ENCODE results near the gene CREB3L2. TPM values are rescaled to one million over a fixed set of nuclear protein-coding genes. Genes with fewer than 3 reads are reported as not detected.

The CREB3L2 gene
- total and polyA plus RNA-seq, 2 donors (not counting 1 experiment from before 2014, with no cell fraction given): 39.3 to 63.7 TPM

DNA sequence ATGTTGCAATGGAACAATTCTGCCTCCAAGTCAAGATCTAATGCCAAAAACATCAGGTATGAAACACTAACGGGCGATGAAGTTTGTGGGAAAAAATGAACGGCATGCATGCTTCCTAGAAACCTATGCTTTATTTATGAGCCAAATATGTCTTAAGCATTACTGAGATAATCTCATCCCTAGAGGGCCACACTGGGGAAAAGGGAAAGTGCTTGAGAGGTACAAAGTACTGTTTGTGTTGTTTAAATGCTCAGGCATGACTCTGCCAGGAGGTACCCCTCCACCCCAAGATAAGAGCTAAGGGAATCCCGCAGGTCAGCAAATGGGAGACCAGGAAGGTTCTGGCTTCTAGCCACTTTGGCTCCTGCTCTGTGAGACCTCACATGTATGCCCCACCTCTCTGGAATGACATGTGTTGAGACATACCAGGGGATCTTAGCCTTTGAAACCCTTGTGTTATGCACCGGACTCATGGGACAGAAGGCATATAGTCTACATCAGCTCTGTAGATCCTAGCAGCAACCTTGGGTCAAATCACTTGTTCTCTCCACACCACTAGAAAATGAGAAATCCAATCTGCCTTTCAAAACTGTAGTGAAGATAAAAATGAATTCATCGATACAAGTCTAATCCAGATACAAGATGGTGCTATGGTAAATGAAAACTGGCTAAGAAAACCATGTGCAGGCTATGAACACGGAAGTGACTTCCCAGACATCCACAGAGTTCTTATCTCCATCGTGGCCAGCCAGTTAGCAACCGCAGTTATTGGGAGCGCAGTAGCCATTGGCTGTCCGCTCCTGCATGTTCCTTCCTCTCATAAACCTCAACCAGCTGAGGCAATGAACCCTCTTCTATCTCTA is 61.0 kb downstream of the CREB3L2 start:
- H3K9ac ChIP-seq (ENCODE audit: insufficient read depth, low read length): no peak overlapping the region

DNA sequence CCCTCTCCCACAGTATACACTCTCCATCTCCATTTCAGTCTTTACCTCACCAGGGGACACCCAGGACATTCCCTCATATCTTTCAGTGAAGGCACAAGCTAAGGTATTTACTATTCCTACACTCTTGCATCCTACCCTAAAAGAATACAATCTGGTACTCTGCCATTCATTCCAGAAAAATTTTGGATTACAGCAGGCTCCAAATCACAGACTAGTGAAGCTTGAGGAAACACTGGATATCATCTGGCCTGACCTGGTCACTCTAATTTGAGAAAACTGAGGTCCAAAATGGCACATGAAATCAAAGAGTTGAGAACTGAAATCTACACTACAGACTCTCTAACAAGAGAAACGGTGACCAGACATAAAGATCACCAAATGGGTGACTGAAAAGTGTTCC is 61.7 kb downstream of the CREB3L2 start:
- Histone ChIP-seq H3K4me3 (replicated peaks in 1 of 4; ENCODE audit: control extremely low read depth in 1 of 4, insufficient read depth in 1 of 4, low read depth in 3 of 4, low read length in 4 of 4) (no peak overlapping the region), H2AFZ (ENCODE audit: low read length) (no peak overlapping the region), H3K9ac (ENCODE audit: insufficient read depth, low read length) (no peak overlapping the region), H3K4me2 (ENCODE audit: extremely low read depth, insufficient read depth, low read length) (no peak overlapping the region), H3K27me3 (ENCODE audit: control insufficient read depth, insufficient read depth, low read length) (no peaks in the 10 kb centered on the region), H3K27ac (ENCODE audit: insufficient read depth, low read length) (peak overlapping the region; percentile 1), H3K4me1 (ENCODE audit: control insufficient read depth, extremely low read depth, insufficient read depth, low read length) (peaks cover 28% of the 10 kb centered on the region), H3K9me3 (ENCODE audit: control insufficient read depth, insufficient read depth, low read depth, low read length) (no peaks in the 10 kb centered on the region), H4K20me1 (ENCODE audit: control insufficient read depth, extremely low read depth, insufficient read depth, low read length) (no peaks in the 10 kb centered on the region), H3K36me3 (ENCODE audit: control insufficient read depth, insufficient read depth, low read length) (no peaks in the 10 kb centered on the region), H3K79me2 (ENCODE audit: control insufficient read depth, insufficient read depth, low read length) (peaks cover 62% of the 10 kb centered on the region)
- TF ChIP-seq, protein P1, sequence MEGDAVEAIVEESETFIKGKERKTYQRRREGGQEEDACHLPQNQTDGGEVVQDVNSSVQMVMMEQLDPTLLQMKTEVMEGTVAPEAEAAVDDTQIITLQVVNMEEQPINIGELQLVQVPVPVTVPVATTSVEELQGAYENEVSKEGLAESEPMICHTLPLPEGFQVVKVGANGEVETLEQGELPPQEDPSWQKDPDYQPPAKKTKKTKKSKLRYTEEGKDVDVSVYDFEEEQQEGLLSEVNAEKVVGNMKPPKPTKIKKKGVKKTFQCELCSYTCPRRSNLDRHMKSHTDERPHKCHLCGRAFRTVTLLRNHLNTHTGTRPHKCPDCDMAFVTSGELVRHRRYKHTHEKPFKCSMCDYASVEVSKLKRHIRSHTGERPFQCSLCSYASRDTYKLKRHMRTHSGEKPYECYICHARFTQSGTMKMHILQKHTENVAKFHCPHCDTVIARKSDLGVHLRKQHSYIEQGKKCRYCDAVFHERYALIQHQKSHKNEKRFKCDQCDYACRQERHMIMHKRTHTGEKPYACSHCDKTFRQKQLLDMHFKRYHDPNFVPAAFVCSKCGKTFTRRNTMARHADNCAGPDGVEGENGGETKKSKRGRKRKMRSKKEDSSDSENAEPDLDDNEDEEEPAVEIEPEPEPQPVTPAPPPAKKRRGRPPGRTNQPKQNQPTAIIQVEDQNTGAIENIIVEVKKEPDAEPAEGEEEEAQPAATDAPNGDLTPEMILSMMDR (conservative IDR thresholded peaks at IDR 0.05 in 1 of 2, IDR thresholded peaks at IDR 0.05 in 1 of 2; ENCODE audit: low read depth in 1 of 2, low read length in 2 of 2): no peak
- TF ChIP-seq EZH2 (IDR thresholded peaks at IDR 0.05; ENCODE audit: low read length, missing control alignments): no peak
- peak in 1 of 2 donors; percentile 28 for DNase-seq (ENCODE audit: low read depth in 2 of 2)

More for the DNA sequence above, 61.0 kb downstream of the CREB3L2 start:
- peaks cover 26% of the 10 kb centered on the region for H3K4me1 ChIP-seq (ENCODE audit: control insufficient read depth, extremely low read depth, insufficient read depth, low read length)
- no peak overlapping the region for H3K4me3 ChIP-seq (replicated peaks in 1 of 4; ENCODE audit: control extremely low read depth in 1 of 4, insufficient read depth in 1 of 4, low read depth in 3 of 4, low read length in 4 of 4)
- H3K27ac ChIP-seq (ENCODE audit: insufficient read depth, low read length): peak overlapping the region; percentile 1
- H3K9me3 ChIP-seq (ENCODE audit: control insufficient read depth, insufficient read depth, low read depth, low read length): no peaks in the 10 kb centered on the region
- H3K27me3 ChIP-seq (ENCODE audit: control insufficient read depth, insufficient read depth, low read length): no peaks in the 10 kb centered on the region
- peak; percentile 38 to 88 for DNase-seq (ENCODE audit: low read depth in 2 of 2)
- H3K36me3 ChIP-seq (ENCODE audit: control insufficient read depth, insufficient read depth, low read length): no peaks in the 10 kb centered on the region
- H3K79me2 ChIP-seq (ENCODE audit: control insufficient read depth, insufficient read depth, low read length): peaks cover 62% of the 10 kb centered on the region
- no peak overlapping the region for H3K4me2 ChIP-seq (ENCODE audit: extremely low read depth, insufficient read depth, low read length)
- no peaks in the 10 kb centered on the region for H4K20me1 ChIP-seq (ENCODE audit: control insufficient read depth, extremely low read depth, insufficient read depth, low read length)
- H2AFZ ChIP-seq (ENCODE audit: low read length): no peak overlapping the region
- no peak for TF ChIP-seq EZH2 (IDR thresholded peaks at IDR 0.05; ENCODE audit: low read length, missing control alignments)
- TF ChIP-seq, protein P1 (conservative IDR thresholded peaks at IDR 0.05 in 1 of 2, IDR thresholded peaks at IDR 0.05 in 1 of 2; ENCODE audit: low read depth in 1 of 2, low read length in 2 of 2): no peak

GRCh38 chr7:137937202-137937560 is 64.7 kb downstream of the CREB3L2 start:
- TF ChIP-seq EZH2 (IDR thresholded peaks at IDR 0.05; ENCODE audit: low read length, missing control alignments): no peak
- TF ChIP-seq, protein P1 (conservative IDR thresholded peaks at IDR 0.05 in 1 of 2, IDR thresholded peaks at IDR 0.05 in 1 of 2; ENCODE audit: low read depth in 1 of 2, low read length in 2 of 2): no peak
- H3K79me2 ChIP-seq (ENCODE audit: control insufficient read depth, insufficient read depth, low read length): peaks cover 76% of the 10 kb centered on the region
- H4K20me1 ChIP-seq (ENCODE audit: control insufficient read depth, extremely low read depth, insufficient read depth, low read length): no peaks in the 10 kb centered on the region
- no peak overlapping the region for H3K9ac ChIP-seq (ENCODE audit: insufficient read depth, low read length)
- H3K4me2 ChIP-seq (ENCODE audit: extremely low read depth, insufficient read depth, low read length): peak overlapping the region; percentile 42
- peak; percentile 54 to 65 for DNase-seq (ENCODE audit: low read depth in 2 of 2)
- no peak overlapping the region for H3K4me3 ChIP-seq (replicated peaks in 1 of 4; ENCODE audit: control extremely low read depth in 1 of 4, insufficient read depth in 1 of 4, low read depth in 3 of 4, low read length in 4 of 4)
- no peak overlapping the region for H2AFZ ChIP-seq (ENCODE audit: low read length)
- peak overlapping the region; percentile 52 for H3K27ac ChIP-seq (ENCODE audit: insufficient read depth, low read length)
- no peaks in the 10 kb centered on the region for H3K9me3 ChIP-seq (ENCODE audit: control insufficient read depth, insufficient read depth, low read depth, low read length)
- H3K36me3 ChIP-seq (ENCODE audit: control insufficient read depth, insufficient read depth, low read length): no peaks in the 10 kb centered on the region
- H3K4me1 ChIP-seq (ENCODE audit: control insufficient read depth, extremely low read depth, insufficient read depth, low read length): peaks cover 42% of the 10 kb centered on the region
- H3K27me3 ChIP-seq (ENCODE audit: control insufficient read depth, insufficient read depth, low read length): no peaks in the 10 kb centered on the region

All from fibroblast of lung (primary cell).